COLO668 (cell line): ENCODE measurements around the gene TRABD.
"Not testable (repeated sequence)": the region's sequence is repeated elsewhere in the genome, so short reads cannot be mapped to it uniquely, and the experiment has no call there.

ENCODE experiments used
- DNase-seq: peaks from one replicate; lab custom pipeline; 2025; ENCODE audit not compliant: unreplicated experiment; lab: John Stamatoyannopoulos, UW

TRABD gene, protein sequence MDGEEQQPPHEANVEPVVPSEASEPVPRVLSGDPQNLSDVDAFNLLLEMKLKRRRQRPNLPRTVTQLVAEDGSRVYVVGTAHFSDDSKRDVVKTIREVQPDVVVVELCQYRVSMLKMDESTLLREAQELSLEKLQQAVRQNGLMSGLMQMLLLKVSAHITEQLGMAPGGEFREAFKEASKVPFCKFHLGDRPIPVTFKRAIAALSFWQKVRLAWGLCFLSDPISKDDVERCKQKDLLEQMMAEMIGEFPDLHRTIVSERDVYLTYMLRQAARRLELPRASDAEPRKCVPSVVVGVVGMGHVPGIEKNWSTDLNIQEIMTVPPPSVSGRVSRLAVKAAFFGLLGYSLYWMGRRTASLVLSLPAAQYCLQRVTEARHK

DNA sequence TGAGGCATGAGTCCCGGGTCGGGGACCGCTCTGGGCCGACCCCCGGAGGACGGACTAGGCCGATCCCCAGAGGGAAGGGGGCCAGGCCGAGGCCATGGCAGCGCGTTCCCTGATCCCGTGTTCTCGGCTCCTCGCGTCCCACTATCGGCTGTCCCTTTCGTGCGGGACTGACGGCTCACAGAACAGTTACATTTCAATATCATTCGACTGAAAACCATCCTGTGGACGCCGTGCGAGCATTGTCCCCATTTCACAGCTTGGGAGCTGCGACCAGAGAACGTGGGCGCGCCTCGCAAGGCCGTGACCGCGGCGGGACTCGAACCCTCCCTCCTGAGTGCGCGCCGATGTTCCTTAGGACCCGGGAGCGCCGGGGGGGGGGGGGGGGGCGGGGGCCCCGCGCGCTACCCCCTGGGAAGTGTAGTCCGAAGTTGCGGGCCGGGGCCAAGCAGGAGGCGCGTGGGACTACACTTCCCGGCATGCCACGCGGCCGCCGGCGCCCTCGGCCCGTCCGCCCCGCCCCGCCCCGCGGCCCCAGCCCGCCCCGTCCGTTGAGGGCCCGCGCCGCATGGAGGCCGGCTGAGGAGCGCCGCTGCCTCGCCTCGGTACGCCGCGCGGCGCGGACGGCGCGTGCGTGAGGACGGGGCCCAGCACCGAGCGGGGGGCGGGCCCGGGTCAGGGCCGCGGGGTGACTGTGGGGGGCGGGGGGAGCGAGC, at the start of gene TRABD:
Gene TRABD, plus strand, starts transcription at position 539 of the 713 bp plus-strand sequence. CDS start 7,148 bp downstream, outside the sequence.
- DNase-seq = peak; percentile 97

DNA sequence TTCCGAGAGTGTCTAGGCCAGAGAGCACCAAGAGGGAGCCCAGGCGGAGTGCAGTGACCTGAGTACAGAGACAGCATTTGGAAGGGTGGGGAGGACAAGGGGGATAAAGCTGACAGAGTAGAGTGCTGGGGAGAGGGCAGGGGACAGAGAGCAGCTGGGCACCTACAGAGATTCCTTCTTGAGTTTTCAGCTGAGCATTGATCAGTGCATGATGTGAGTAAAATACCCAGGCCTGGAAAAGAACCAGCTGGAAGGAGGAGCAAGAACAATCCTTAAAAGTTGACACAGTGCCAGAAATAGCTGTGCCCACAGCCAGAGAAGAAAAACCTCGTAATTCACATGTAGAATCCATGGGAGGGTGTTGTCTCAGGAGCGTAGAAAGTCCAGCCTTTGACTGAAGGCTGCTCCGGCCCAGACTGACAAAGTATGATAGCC, 49.1 kb upstream of the TRABD start:
- no peak for DNase-seq

DNA sequence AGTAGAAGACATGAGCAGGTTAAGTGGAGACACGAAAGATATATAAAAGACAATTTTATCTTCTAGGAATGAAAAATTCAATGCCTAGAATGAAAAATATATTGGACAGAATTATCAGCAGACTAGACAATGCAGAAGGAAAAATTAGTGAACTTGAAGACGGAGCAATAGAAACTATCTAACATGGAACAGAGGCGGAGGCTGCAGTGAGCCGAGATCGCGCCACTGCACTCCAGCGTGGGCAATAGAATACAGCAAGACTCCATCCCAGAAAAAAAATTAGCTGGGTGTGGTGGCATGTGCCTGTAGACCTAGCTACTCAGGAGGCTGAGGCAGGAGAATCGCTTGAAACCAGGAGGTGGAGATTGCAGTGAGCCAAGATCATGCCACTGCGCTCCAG, 48.4 kb upstream of the TRABD start:
- DNase-seq = not testable (repeated sequence)

DNA sequence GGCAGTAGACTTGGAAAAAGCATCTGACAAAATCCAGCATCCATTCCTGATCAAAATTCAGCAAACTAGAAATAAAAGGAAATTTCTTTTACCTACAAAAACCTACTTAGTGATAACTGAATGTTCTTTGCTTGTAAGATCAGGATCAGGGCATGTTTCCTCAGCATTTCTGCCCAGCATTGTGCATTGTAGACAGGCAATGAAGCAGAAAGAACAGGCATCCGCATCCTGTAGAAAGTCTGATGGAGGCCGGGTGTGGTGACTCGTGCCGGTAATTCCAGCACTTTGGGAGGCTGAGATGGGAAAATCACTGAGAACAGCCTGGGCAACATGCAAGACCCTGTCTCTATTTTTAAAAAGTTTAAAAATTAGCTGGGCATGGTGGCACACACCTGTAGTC, 47.7 kb upstream of the TRABD start:
- no peak for DNase-seq

DNA sequence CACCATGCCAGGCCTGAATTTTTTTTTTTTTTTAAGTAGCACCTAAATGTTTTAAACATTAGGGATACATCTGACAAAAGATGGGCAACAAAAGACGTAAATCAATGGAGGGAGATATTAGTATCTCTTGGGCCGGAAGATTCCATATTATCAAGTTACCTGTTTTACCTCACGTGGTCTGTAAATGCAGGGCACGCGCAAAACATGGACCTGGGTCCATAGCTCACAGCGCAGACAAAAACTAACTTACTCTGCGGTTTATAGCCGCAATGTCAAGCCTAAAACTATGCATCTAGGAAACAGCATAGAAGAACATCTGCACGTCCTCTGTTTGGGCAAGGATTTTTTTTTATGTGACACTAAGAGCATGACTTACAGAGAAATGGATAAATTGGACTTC, 46.7 kb upstream of the TRABD start:
- DNase-seq = peak; percentile 48

DNA sequence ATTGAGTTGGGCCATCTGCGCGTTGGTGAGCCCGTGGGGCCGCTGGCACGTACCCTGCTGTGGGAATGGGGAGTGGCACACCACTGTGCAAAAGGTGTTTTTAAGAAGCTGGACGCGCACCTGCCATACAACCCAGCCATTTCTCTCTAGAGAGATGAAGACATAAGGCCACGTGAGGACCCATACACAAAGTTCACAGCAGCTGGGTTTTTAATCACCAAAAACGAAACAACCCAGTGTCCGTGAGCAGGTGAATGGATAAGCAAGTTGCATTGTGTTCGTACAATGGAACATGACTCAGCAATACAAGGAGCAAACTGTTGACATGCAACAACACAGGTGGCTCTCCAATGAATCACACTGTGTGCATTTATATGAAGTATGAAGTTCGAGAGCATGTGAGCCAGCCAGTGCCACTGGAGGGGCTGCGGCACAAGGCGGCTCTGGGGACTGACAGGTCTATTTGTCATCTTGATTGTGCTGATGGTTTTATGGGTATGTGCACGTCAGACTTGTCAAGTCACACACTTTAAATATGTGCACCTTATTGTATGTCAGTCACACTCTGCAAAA, 45.8 kb upstream of the TRABD start:
- peak; percentile 95 for DNase-seq

DNA sequence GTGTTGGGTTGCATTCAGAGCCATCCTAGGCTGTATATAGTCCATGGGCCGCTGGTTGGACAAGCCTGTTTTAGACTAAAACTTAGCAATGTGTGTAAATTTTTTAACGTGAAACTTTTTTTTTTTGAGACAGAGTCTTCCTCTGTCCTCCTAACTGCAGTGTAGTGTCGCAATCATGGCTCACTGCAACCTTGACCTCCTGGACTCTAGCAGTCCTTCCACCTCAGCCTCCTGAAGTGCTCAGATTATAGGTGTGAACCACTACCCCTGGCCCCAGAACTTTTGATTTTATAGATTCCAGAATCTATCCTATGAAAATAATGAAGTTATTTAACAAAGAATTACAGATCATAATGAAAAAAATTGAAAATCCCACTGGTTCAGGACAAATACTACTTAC, 45.1 kb upstream of the TRABD start:
- no peak for DNase-seq

DNA sequence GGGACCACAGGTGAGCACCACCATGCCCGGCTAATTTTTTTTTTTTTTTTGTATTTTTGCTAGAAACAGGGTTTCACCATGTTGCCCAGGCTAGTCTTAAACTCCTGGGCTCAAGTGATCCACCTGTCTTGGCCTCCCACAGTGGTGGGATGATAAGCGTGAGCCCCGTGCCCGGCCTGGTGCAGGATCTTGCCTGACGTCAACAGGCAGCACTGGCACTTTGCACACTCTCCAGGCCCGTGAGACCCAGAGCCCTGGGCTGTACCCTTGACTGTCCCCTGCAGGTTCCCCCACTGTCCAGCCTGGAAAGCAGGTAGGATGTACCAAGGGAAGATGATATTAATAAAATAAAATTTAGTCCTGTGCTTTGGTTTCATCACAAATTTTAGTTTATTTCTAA, 44.3 kb upstream of the TRABD start:
- DNase-seq = peak; percentile 42

DNA sequence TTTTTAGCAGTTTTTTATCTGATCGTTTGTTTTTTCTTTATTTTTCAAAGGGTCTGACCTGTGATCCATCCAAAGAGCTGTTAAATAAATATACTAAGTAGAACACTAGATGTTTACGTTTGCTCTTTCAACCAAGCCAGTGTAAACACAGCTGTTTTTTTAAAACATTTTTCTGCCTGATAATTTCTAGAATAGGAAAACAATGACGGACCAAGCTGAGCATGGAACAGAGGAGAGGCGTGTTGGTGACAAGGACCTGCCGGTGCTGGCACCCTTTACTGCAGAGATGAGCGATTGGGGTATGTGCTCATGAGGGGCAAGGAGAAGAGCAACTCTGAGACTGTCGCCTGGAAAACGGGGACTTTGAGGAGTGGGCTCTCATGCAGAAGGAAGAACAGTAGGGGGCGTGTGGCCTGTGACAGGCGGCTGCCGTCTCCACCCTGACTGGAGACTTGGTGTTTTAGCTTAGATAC, 43.8 kb upstream of the TRABD start:
- peak; percentile 19 for DNase-seq

DNA sequence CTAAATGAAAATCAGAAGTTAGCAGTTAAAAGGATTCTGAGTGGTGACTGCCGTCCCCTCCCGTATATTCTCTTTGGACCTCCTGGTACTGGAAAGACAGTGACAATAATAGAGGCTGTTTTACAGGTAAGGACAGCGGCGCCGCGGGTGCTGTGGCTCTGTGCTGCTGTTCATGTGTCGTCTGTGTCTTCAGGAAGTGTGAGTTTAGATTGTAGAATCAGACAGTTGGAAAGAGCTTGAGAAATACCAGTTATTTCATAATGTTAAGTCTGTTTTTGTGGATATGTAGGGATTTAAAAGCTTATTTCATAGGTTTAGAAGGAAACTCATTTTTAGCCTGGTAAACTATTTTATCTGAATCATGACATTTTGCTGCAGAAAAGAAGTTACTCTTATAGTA, 42.6 kb upstream of the TRABD start:
- DNase-seq = no peak

DNA sequence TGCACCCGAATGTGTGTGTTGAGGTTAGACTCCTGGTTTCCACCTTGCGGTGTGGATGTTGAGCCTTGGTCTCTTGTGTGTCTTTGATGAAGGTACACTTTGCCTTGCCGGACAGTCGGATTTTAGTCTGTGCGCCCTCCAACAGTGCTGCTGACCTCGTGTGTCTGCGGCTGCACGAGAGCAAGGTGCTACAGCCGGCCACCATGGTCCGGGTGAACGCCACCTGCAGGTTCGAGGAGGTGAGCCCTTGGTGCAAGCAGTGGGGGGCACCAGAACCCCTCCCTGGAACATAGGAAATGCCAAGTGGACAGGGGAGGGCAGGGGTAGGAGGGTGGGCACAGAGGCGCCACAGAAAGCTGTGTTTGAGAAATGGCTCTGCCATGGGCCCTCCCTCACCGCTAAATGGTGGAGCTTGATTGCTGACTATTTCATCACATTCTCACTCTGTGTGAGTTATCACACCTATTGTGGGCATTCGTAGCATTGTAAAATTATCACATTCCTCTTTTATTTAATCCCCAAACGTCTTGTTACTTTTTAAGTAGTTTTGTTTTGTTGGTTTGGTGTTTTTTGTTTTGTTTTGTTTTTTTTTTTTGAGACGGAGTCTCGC, 41.6 kb upstream of the TRABD start:
- no peak for DNase-seq

DNA sequence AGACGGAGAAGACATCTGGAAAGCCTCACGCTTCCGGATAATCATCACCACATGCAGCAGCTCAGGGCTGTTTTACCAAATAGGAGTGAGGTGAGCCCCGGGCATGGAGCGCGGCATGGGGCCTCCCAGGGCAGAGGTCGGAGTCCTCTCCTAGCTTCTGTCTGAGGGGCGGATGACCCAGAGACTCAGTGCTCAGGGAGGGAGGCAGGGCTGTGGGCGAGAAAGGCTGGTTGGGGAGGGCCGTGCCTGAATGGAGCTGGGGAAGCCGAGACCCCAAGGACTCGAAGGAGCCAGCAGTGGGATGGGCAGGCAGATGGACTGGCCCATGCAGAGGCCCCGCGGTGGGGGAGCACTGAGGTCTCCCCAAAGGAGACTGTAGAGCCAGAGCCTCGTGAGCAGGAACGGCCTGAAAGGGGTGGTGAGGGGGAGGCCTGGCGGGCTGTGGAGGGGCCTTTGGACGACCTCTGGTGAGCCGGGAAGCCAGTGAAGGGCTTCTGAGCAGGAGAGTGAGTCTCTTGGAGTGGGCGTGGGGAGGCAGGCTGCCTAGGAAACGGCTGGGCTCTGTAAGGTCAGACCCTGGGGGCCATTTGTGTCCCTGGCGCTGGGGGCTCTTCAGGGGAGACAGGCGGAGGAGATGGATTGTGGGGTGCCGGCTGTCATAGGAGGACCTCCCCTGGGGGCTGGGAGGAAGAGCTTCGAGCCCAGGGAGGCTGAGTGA, 39.8 kb upstream of the TRABD start:
- DNase-seq = no peak

DNA sequence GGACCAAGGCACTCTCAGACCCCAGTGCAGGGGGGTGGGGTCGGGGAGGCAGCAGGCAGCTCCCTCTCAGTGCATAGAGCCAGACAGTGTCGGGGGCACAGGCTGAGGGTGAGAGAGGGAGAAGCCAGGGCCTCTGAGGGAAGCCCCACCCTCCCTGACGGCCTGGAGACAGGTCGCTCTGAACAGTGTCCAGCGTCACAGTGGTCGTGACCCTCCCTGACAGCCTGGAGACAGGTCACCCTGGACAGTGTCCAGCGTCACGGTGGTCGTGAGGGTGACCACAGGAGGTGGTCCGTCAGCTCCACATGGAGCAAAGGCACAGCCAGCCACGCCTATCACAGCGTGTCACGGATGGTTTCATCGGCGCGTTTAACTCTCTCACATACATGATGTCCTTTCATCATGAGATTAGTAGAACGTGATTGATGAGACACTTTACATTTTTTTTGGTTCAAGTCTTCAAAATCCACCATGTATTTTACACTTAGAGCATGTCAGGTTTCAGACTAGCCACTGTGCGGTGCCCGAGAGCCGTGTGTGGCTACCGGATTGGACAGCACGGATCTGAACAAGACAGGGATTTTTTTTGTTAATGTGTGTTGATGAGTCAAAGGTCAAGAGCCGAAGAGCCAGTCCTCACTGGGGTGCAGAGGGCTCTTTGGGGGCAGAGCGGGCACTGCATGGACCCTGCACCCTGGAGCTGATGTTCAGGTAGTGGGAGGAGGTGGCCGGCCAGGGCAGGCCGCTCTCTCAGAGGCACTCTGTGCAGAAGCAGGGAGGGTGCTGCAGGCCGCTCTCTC, 39.1 kb upstream of the TRABD start:
- peak; percentile 67 for DNase-seq

DNA sequence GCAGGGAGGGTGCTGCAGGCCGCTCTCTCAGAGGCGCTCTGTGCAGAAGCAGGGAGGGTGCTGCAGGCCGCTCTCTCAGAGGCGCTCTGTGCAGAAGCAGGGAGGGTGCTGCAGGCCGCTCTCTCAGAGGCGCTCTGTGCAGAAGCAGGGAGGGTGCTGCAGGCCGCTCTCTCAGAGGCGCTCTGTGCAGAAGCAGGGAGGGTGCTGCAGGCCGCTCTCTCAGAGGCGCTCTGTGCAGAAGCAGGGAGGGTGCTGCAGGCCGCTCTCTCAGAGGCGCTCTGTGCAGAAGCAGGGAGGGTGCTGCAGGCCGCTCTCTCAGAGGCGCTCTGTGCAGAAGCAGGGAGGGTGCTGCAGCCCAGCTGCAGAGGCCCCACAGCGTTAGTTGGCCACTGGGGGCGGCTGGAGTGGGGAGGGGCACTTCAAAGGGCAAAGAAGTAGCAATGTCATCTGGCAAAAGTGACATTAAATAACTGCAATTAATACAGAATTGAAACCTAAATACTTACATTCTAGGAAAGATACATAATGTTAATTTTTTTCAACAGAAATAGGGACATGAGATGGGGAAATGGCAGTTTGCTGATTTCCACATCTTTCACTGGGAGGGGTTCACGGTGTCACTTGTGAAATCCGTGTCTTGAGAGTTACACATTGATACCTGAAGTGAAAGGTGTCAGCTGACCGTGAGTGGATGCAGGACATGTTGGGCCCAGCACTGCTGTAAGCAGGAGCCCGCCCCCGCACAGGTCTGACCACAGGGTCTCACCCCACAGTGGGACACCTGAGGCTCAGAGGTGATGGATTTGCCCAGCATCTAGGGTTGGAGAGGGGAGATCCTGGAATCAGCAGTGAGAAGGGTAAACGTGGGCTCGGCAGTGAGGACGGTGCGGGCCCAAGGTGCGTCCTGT, 38.2 kb upstream of the TRABD start:
- not testable (repeated sequence) for DNase-seq

DNA sequence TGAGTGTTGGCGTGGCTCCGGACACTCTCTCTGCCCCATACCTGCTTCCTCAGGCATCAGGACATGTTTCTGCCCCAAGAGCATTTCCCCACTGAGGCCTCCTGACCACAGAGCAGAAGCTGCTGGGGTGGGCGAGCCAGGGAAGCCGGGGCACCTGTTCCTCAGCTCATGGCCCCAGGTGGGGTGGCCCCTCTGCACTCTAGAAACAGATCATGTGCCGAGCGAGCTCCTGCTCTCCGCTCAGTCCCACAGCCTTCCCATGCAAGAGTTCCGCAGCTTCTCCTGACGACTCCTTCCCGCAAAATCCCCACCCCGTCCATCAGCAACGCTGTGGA, 37.6 kb upstream of the TRABD start:
- DNase-seq = no peak

DNA sequence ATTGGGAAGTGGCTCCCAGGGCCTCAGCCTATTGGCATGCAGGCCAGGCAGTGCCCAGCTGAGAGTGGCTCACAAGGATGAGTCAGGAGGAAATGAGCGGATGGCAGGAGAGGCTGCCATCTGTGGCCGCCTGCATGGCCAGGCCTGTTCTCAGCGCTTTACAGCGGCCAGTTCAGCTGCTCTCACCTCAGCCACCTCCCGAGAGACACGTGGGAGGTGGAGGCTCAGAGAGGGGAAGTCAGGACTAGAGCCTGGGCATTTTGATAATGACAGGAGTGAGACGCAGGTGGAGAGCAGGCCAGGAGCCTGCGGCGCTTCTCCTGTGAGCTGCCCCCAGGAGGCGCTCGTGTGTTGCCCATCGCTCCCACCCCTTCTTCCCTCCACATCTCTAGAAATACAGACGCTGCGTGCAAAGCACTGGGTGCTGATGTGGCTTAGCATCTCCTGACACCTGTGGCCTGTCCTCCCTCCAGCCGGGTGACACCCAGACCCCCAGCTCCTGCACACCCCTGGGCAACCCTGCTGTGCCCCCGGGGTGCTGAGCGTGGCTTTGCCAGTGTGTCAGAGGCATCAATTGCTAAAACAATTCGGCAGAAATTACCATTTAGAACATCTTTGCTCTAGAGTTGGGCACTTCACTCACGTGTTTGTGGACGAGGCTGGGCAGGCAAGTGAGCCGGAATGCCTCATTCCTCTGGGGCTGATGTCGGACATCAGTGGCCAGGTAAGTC, 36.6 kb upstream of the TRABD start:
- DNase-seq = peak; percentile 84

DNA sequence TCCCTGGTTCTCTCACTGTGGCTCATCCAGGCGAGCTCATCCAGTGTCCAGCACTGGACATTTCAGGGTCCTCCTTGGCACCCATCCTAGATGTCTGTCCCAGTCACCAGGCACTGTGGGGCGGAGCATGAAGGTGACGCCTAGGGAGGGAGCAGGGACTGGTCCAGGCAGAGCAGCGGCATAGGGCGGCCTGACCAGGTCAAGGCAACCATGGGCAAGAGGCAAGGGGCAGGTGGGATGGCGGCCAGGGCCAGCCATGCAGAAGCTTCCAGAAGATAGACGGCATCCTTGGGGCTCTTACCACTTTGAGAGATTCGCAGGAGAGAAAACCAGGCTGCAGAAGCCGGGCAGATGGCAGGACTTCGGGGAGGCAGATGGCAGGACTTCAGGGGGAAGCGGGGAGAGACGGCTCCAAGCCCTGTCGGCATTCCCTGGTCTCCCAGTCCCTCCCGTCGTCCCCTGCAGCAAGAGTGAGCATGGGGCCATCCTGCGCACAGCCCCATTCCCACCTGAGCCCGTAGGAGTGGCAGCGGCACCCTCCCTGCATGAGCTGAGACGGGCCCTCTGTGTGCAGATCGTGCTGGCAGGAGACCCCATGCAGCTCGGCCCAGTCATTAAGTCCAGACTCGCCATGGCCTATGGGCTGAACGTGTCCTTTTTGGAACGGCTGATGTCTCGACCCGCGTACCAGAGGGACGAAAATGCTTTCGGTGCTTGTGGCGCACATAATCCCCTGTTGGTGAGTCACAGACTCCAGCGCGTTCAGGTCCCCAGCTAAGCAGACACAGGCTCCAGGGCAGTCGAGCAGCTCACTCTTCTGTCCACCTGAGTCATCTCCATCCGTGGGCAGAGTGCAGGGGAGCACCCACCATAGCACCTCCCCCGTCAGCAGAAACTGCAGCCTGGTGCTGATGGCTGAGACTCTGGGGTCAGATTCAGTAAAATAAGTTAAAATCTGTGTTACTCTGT, 35.3 kb upstream of the TRABD start:
- no peak for DNase-seq
